A549 treated with DMSO at 1 μM for 4 hours (cell line): ENCODE measurements around the gene STARD3NL. TPM values are rescaled to one million over a fixed set of nuclear protein-coding genes. Genes with fewer than 3 reads are reported as not detected.

Experiments
- total RNA-seq: library from RNA; stranded (reverse); fragments of 200-300 nt; extraction: Qiagen RNA extraction; gene quantifications from 5 replicates; pipeline ENCODE4 v1.2.3, GENCODE V29; 2022; ENCODE audit warnings: low read depth

STARD3NL gene, protein sequence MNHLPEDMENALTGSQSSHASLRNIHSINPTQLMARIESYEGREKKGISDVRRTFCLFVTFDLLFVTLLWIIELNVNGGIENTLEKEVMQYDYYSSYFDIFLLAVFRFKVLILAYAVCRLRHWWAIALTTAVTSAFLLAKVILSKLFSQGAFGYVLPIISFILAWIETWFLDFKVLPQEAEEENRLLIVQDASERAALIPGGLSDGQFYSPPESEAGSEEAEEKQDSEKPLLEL
- total RNA-seq = 53.1 to 62.7 TPM (median 58.8 TPM) in 5 replicates

GRCh38 chr7:38178004-38178694, at the start of gene STARD3NL:
Gene STARD3NL, plus strand, starts transcription at chr7:38178245. Its CDS starts 29,260 bp downstream, at chr7:38207505.

GRCh38 chr7:38273286-38273995, 95.4 kb downstream of the STARD3NL start, which contains the start of gene TARP:
Gene TARP, minus strand, starts transcription at chr7:38273636.

